Midbrain (tissue), 1 donor: ENCODE results near the gene BRD4.

Experiments
- DNase-seq: peaks from one replicate; lab custom pipeline; 2025; lab: John Stamatoyannopoulos, UW

BRD4 gene

GRCh38 chr19:15248648-15249527 lies 83.5 kb downstream of the BRD4 start:
- DNase-seq: peak; percentile 25

GRCh38 chr19:15248106-15248505 lies 84.2 kb downstream of the BRD4 start:
- no peak for DNase-seq

- DNase-seq: no peak
Measured at GRCh38 chr19:15247107-15248014, 85.0 kb downstream of the BRD4 start.

GRCh38 chr19:15246198-15246481 lies 86.2 kb downstream of the BRD4 start:
- DNase-seq: no peak

GRCh38 chr19:15245370-15246197 lies 86.8 kb downstream of the BRD4 start:
- DNase-seq: no peak

GRCh38 chr19:15244808-15245207 lies 87.5 kb downstream of the BRD4 start:
- DNase-seq: no peak

GRCh38 chr19:15244106-15244803 lies 88.1 kb downstream of the BRD4 start:
- DNase-seq: no peak

- DNase-seq: no peak
Measured at GRCh38 chr19:15243236-15243957, 88.9 kb downstream of the BRD4 start.

- no peak for DNase-seq
Measured at GRCh38 chr19:15241259-15241910, 91.0 kb downstream of the BRD4 start.

- DNase-seq: no peak
Measured at GRCh38 chr19:15240515-15240914, 91.8 kb downstream of the BRD4 start.

- no peak for DNase-seq
Measured at GRCh38 chr19:15239337-15239949, 92.9 kb downstream of the BRD4 start.

GRCh38 chr19:15238639-15239155 lies 93.6 kb downstream of the BRD4 start:
- DNase-seq: no peak

- no peak for DNase-seq
Measured at GRCh38 chr19:15237759-15238638, 94.3 kb downstream of the BRD4 start.

- no peak for DNase-seq
Measured at GRCh38 chr19:15236886-15237285, 95.5 kb downstream of the BRD4 start.

GRCh38 chr19:15235781-15236180 lies 96.6 kb downstream of the BRD4 start:
- no peak for DNase-seq

GRCh38 chr19:15234431-15235130 lies 97.8 kb downstream of the BRD4 start:
- no peak for DNase-seq

- no peak for DNase-seq
Measured at GRCh38 chr19:15231271-15231670, 101.1 kb downstream of the BRD4 start.

- no peak for DNase-seq
Measured at GRCh38 chr19:15227261-15227660, 105.1 kb downstream of the BRD4 start.
